CD14-positive monocyte (primary cell): ENCODE data around the gene CSNK2A3. TPM values are rescaled to one million over a fixed set of nuclear protein-coding genes. Genes with fewer than 3 reads are reported as not detected.

Source experiments
- DNase-seq, 3 donors: peaks; one replicate each; pipeline ENCODE4 v3.0.0-alpha.2; 2011 to 2022
- H2AFZ ChIP-seq: 2 replicates; pipeline ENCODE4 v1.6.0; 2012; ENCODE audit warnings: mild to moderate bottlenecking, low read depth, low read length, inconsistent platforms; ENCODE audit not compliant: insufficient read depth, poor library complexity, severe bottlenecking
- H3K27ac ChIP-seq, 2 donors: 1 replicate in 1 of 2; 2 replicates in 1 of 2; pipeline ENCODE4 v1.5.1; 2012 to 2013; ENCODE audit warnings: low read length in 2 of 2, control low read depth in 1 of 2, inconsistent platforms in 1 of 2, low read depth in 1 of 2, mild to moderate bottlenecking in 1 of 2
- H3K27me3 ChIP-seq, 2 donors: one replicate each; pipeline versions ENCODE4 v1.6.0 to v1.6.1; 2011 to 2013; ENCODE audit warnings: low read length in 2 of 2; ENCODE audit not compliant: control insufficient read depth in 2 of 2, insufficient read depth in 2 of 2
- H3K36me3 ChIP-seq, 2 donors: replicated peaks in 1 of 2; 1 replicate in 1 of 2; 2 replicates in 1 of 2; pipeline versions ENCODE4 v1.5.1 to v1.6.1; 2012 to 2013; ENCODE audit warnings: low read length in 2 of 2, control low read depth in 1 of 2, inconsistent platforms in 1 of 2, mild to moderate bottlenecking in 1 of 2; ENCODE audit not compliant: insufficient read depth in 2 of 2, control insufficient read depth in 1 of 2
- H3K4me1 ChIP-seq, 2 donors: 1 replicate in 1 of 2; 2 replicates in 1 of 2; pipeline versions ENCODE4 v1.5.1 to v1.6.1; 2012 to 2013; ENCODE audit warnings: low read length in 2 of 2, control low read depth in 1 of 2, inconsistent platforms in 1 of 2, mild to moderate bottlenecking in 1 of 2, moderate library complexity in 1 of 2; ENCODE audit not compliant: insufficient read depth in 2 of 2, control insufficient read depth in 1 of 2
- H3K4me2 ChIP-seq: replicated peaks from 2 replicates; pipeline ENCODE3; 2012; ENCODE audit warnings: low read length, moderate library complexity, mild to moderate bottlenecking; ENCODE audit not compliant: poor library complexity, severe bottlenecking; ENCODE audit errors: extremely low read depth
- H3K4me3 ChIP-seq, 3 experiments: fragments of 200-600 bp in 1 of 3; sonication (generic) in 1 of 3; replicated peaks in 1 of 3; 1 replicate in 2 of 3; 2 replicates in 1 of 3; pipeline ENCODE4 v1.5.1; 2011 to 2013; ENCODE audit warnings: low read length in 3 of 3, mild to moderate bottlenecking in 3 of 3, control low read depth in 2 of 3, low read depth in 2 of 3, inconsistent platforms in 1 of 3, moderate library complexity in 1 of 3
- H3K79me2 ChIP-seq: 2 replicates; pipeline ENCODE4 v1.6.0; 2012; ENCODE audit warnings: mild to moderate bottlenecking, control low read depth, inconsistent platforms, low read length, moderate library complexity; ENCODE audit not compliant: insufficient read depth
- H3K9ac ChIP-seq: 2 replicates; pipeline ENCODE4 v1.6.0; 2017; ENCODE audit warnings: low read length, mild to moderate bottlenecking; ENCODE audit not compliant: insufficient read depth, poor library complexity, severe bottlenecking
- H3K9me3 ChIP-seq, 2 donors: replicated peaks in 1 of 2; 1 replicate in 1 of 2; 2 replicates in 1 of 2; pipeline versions ENCODE4 v1.5.1 to v1.6.1; 2012 to 2013; ENCODE audit warnings: low read length in 2 of 2, control low read depth in 1 of 2; ENCODE audit not compliant: control insufficient read depth in 1 of 2, insufficient read depth in 1 of 2
- H4K20me1 ChIP-seq: 2 replicates; pipeline ENCODE4 v1.6.0; 2012; ENCODE audit warnings: mild to moderate bottlenecking, low read length, control low read depth, moderate library complexity; ENCODE audit not compliant: insufficient read depth
- H3K27ac Mint-ChIP-seq, 7 donors: one replicate each; pipeline ENCODE4 v1.8.0; 2020; ENCODE audit warnings: mild to moderate bottlenecking in 7 of 7, mixed read lengths in 7 of 7, moderate library complexity in 6 of 7, inconsistent platforms in 2 of 7
- H3K27me3 Mint-ChIP-seq, 3 donors: one replicate each; pipeline ENCODE4 v1.8.0; 2021 to 2022; ENCODE audit warnings: low read depth in 3 of 3, mild to moderate bottlenecking in 3 of 3, mixed read lengths in 3 of 3, moderate library complexity in 3 of 3, inconsistent platforms in 1 of 3
- H3K36me3 Mint-ChIP-seq, 2 donors: one replicate each; pipeline ENCODE4 v1.8.0; 2020; ENCODE audit warnings: mixed read lengths in 2 of 2, inconsistent platforms in 1 of 2, mild to moderate bottlenecking in 1 of 2
- H3K4me1 Mint-ChIP-seq: one replicate; pipeline ENCODE4 v1.8.0; 2020; ENCODE audit warnings: mild to moderate bottlenecking, mixed read lengths
- H3K4me3 Mint-ChIP-seq, 2 donors: one replicate each; pipeline ENCODE4 v1.8.0; 2020; ENCODE audit warnings: mild to moderate bottlenecking in 2 of 2, mixed read lengths in 2 of 2, moderate library complexity in 1 of 2
- H3K9me3 Mint-ChIP-seq, 7 donors: one replicate each; pipeline ENCODE4 v1.8.0; 2020 to 2022; ENCODE audit warnings: mixed read lengths in 7 of 7, mild to moderate bottlenecking in 6 of 7, moderate library complexity in 6 of 7, inconsistent platforms in 2 of 7
- CTCF ChIP-seq: fragments of 200-600 bp; IDR thresholded peaks from one replicate; pipeline ENCODE4 v1.8.0; 2022; ENCODE audit warnings: antibody characterized with exemption, mild to moderate bottlenecking
- WGBS: methylation state at CpG from one replicate; pipeline ENCODE4 v1.1.5; 2013; ENCODE audit warnings: missing lambda C conversion rate; ENCODE audit not compliant: insufficient coverage; 5-methylcytosine and 5-hydroxymethylcytosine counted together
- intact Hi-C, 2 donors: fragments of 100-400 bp; cut with micrococcal nuclease; formaldehyde crosslinking; loops; one replicate each; pipeline versions ENCODE4 v1.15.0 to v1.15.1; 2023
- polyA plus RNA-seq, 3 donors: library from polyadenylated mRNA; depleted of rRNA in 1 of 3; unstranded in 2 of 3; stranded (reverse) in 1 of 3; fragments of 300-500 nt in 2 of 3; fragments of >200 nt in 1 of 3; fragmentation: Illumina TruSeq in 2 of 3; gene quantifications; 1 replicate in 2 of 3; 2 replicates in 1 of 3; pipeline ENCODE4 v1.2.3, GENCODE V29; 2012 to 2021

The CSNK2A3 gene
- polyA plus RNA-seq, 3 donors: 0.28 to 0.86 (median 0.75) TPM

- Histone ChIP-seq H3K27ac (no peak overlapping the region), H3K4me3 (no peak overlapping the region), H2AFZ (no peak overlapping the region), H3K9me3 (no peaks in the 10 kb centered on the region), H3K4me1 (no peaks in the 10 kb centered on the region), H3K79me2 (no peaks in the 10 kb centered on the region), H3K4me2 (no peak overlapping the region), H3K27me3 (no peaks in the 10 kb centered on the region), H3K9ac (no peak overlapping the region), H4K20me1 (no peaks in the 10 kb centered on the region), H3K36me3 (no peaks in the 10 kb centered on the region)
- Mint-ChIP-seq H3K27ac (no peak overlapping the region), H3K36me3 (no peaks in the 10 kb centered on the region), H3K9me3 (peaks cover 0 to 7% (median 0%) of the 10 kb centered on the region in 7 donors), H3K4me3 (no peak overlapping the region), H3K27me3 (peaks cover 6 to 14% (median 10%) of the 10 kb centered on the region in 3 donors), H3K4me1 (no peaks in the 10 kb centered on the region)
- intact Hi-C loops: no loop called here
- 100% methylated on average over 1 of the region's 2 CpGs for WGBS
- no peak for DNase-seq
- TF ChIP-seq CTCF: no peak
Measured at GRCh38 chr11:11383995-11384394, 30.9 kb upstream of the CSNK2A3 start.

GRCh38 chr11:11382858-11383532, 29.9 kb upstream of the CSNK2A3 start:
- H2AFZ ChIP-seq: no peak overlapping the region
- H3K36me3 ChIP-seq: no peaks in the 10 kb centered on the region
- H3K9ac ChIP-seq: no peak overlapping the region
- TF ChIP-seq CTCF: no peak
- H3K27me3 Mint-ChIP-seq: peaks cover 6 to 17% (median 7%) of the 10 kb centered on the region in 3 donors
- intact Hi-C loops: no loop called here
- no peak overlapping the region for H3K27ac Mint-ChIP-seq
- H3K27ac ChIP-seq: no peak overlapping the region
- no peak overlapping the region for H3K4me3 Mint-ChIP-seq
- H4K20me1 ChIP-seq: no peaks in the 10 kb centered on the region
- no peaks in the 10 kb centered on the region for H3K4me1 Mint-ChIP-seq
- no peaks in the 10 kb centered on the region for H3K27me3 ChIP-seq
- WGBS: 91% methylated on average over 5 of the region's 7 CpGs
- peaks cover 0 to 7% (median 0%) of the 10 kb centered on the region in 7 donors for H3K9me3 Mint-ChIP-seq
- no peak overlapping the region for H3K4me3 ChIP-seq
- no peak overlapping the region for H3K4me2 ChIP-seq
- no peaks in the 10 kb centered on the region for H3K4me1 ChIP-seq
- H3K9me3 ChIP-seq: no peaks in the 10 kb centered on the region
- DNase-seq: no peak
- no peaks in the 10 kb centered on the region for H3K36me3 Mint-ChIP-seq
- H3K79me2 ChIP-seq: no peaks in the 10 kb centered on the region
